DOHH2 (cell line): Measurements from ENCODE around the gene OXSR1.

Experiments used
- EZH2phosphoT487 ChIP-seq: fragments of 200-600 bp; sonication (generic); IDR thresholded peaks from 2 replicates; pipeline ENCODE4 v1.6.1; 2017; ENCODE audit warnings: borderline replicate concordance, mild to moderate bottlenecking, antibody characterized with exemption, low read length, moderate library complexity, mixed read lengths
- TF ChIP-seq, protein P1 (sequence below): fragments of 200-600 bp; sonication (generic); IDR thresholded peaks from one replicate; pipeline ENCODE4 v1.5.1; 2014; ENCODE audit warnings: antibody characterized with exemption, mild to moderate bottlenecking, low read depth, low read length; ENCODE audit not compliant: poor library complexity, severe bottlenecking

DNA sequence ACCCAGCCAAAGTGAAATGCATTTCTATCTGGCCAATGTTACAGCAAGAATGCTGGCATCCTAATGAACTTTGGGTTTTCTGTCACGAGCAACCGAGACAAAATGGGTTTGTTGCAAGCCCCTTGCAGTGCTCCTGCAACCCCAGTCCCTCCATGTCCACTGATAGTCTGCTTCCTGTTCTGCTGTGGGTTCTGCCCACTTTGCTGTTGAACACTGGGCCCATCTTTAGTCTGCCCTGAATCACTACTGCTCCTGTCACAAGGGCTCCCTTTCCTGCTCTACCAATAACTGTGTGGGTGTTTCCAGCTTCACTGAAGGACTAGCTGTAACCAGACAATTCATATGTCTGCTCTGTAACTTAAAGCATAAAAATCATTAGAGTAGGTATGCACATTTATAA lies 12.7 kb upstream of the OXSR1 start:
- TF ChIP-seq, protein P1, sequence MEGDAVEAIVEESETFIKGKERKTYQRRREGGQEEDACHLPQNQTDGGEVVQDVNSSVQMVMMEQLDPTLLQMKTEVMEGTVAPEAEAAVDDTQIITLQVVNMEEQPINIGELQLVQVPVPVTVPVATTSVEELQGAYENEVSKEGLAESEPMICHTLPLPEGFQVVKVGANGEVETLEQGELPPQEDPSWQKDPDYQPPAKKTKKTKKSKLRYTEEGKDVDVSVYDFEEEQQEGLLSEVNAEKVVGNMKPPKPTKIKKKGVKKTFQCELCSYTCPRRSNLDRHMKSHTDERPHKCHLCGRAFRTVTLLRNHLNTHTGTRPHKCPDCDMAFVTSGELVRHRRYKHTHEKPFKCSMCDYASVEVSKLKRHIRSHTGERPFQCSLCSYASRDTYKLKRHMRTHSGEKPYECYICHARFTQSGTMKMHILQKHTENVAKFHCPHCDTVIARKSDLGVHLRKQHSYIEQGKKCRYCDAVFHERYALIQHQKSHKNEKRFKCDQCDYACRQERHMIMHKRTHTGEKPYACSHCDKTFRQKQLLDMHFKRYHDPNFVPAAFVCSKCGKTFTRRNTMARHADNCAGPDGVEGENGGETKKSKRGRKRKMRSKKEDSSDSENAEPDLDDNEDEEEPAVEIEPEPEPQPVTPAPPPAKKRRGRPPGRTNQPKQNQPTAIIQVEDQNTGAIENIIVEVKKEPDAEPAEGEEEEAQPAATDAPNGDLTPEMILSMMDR = no peak
- TF ChIP-seq EZH2phosphoT487 = no peak
